Measurements from ENCODE around the gene MCTP1.

GRCh38 chr5:95032801-95033200 lies 252.1 kb downstream of the MCTP1 start:
- TF ChIP-seq CTCF (IDR thresholded peaks at IDR 0.05), result no peak
- TF ChIP-seq USF2 (CRISPR knock-in tag; IDR thresholded peaks at IDR 0.05), result no peak
- TF ChIP-seq E2F5 (CRISPR knock-in tag; IDR thresholded peaks at IDR 0.05), result no peak
- no peak for TF ChIP-seq ETV6 (CRISPR knock-in tag; IDR thresholded peaks at IDR 0.05)
- TF ChIP-seq ZBTB43 (CRISPR knock-in tag; IDR thresholded peaks at IDR 0.05), result no peak
- no peak for TF ChIP-seq STAT6 (CRISPR knock-in tag; conservative IDR thresholded peaks at IDR 0.05; ENCODE audit: low read depth)
- TF ChIP-seq CREM (CRISPR knock-in tag; IDR thresholded peaks at IDR 0.05), result no peak

Data from WTC11 (cell line).